HEK293 (cell line): ENCODE results near the gene MYH14.

Experiments
- CTCF ChIA-PET: fragments of 350-600 bp; formaldehyde crosslinking; extraction: SDS; loops from one replicate; lab custom pipeline; 2021; ENCODE audit warnings: antibody characterized with exemption; lab: Yijun Ruan, JAX
- POLR2A ChIA-PET: fragments of 300-600 bp; formaldehyde crosslinking; extraction: SDS; loops from one replicate; lab custom pipeline; 2020; ENCODE audit warnings: antibody characterized with exemption, inconsistent platforms; lab: Yijun Ruan, JAX
- H3K27ac ChIP-seq: fragments of 200-500 bp; sonication (Bioruptor generic); 2 replicates; pipeline ENCODE4 v1.5.1; 2014; ENCODE audit warnings: low read depth, low read length, control low read depth, inconsistent platforms; ENCODE audit errors: extremely low read depth
- H3K36me3 ChIP-seq, 2 experiments: fragments of 200-500 bp in 1 of 2; sonication (Bioruptor generic) in 1 of 2; 1 replicate in 1 of 2; 2 replicates in 1 of 2; pipeline ENCODE4 v1.5.1; 2014 to 2017; ENCODE audit warnings: inconsistent platforms in 2 of 2, low read length in 2 of 2; ENCODE audit not compliant: control insufficient read depth in 2 of 2, insufficient read depth in 1 of 2
- H3K4me1 ChIP-seq: fragments of 200-500 bp; sonication (Bioruptor generic); 2 replicates; pipeline ENCODE4 v1.5.1; 2014; ENCODE audit warnings: mild to moderate bottlenecking, low read length, inconsistent platforms; ENCODE audit not compliant: control insufficient read depth, insufficient read depth
- H3K4me3 ChIP-seq: 2 replicates; pipeline ENCODE4 v1.5.1; 2011; ENCODE audit warnings: low read depth, mild to moderate bottlenecking, control low read depth, low read length, moderate library complexity
- H3K9me3 ChIP-seq: fragments of 200-500 bp; sonication (Bioruptor generic); 2 replicates; pipeline ENCODE4 v1.5.1; 2014; ENCODE audit warnings: low read depth, low read length, inconsistent platforms; ENCODE audit not compliant: control insufficient read depth, insufficient read depth
- ATF2 ChIP-seq: fragments of 450-650 bp; formaldehyde crosslinking; IDR thresholded peaks from 2 replicates; pipeline ENCODE4 v1.5.1; 2016; ENCODE audit warnings: missing biosample characterization, missing genetic modification characterization, low read depth
- BCL11A ChIP-seq: fragments of 450-650 bp; formaldehyde crosslinking; IDR thresholded peaks from 2 replicates; pipeline ENCODE4 v1.5.1; 2016; ENCODE audit warnings: low read depth, missing biosample characterization, missing genetic modification characterization
- SP2 ChIP-seq: fragments of 450-650 bp; formaldehyde crosslinking; IDR thresholded peaks from 2 replicates; pipeline ENCODE4 v1.5.1; 2016; ENCODE audit warnings: missing biosample characterization, missing genetic modification characterization
- TCF7L2 ChIP-seq: IDR thresholded peaks from 2 replicates; pipeline ENCODE4 v1.6.1; 2011; ENCODE audit warnings: low read depth, mild to moderate bottlenecking, inconsistent platforms, low read length, moderate library complexity, borderline replicate concordance
- ZBTB8A ChIP-seq: fragments of 450-650 bp; formaldehyde crosslinking; IDR thresholded peaks from 2 replicates; pipeline ENCODE4 v1.5.1; 2016; ENCODE audit warnings: missing biosample characterization, missing genetic modification characterization
- ZFP37 ChIP-seq: fragments of 450-650 bp; formaldehyde crosslinking; IDR thresholded peaks from 2 replicates; pipeline ENCODE4 v1.5.1; 2016; ENCODE audit warnings: missing biosample characterization, missing genetic modification characterization
- ZNF10 ChIP-seq: fragments of 450-650 bp; formaldehyde crosslinking; IDR thresholded peaks from 2 replicates; pipeline ENCODE4 v1.5.1; 2017; ENCODE audit warnings: missing biosample characterization, missing genetic modification characterization
- ZNF211 ChIP-seq: fragments of 450-650 bp; formaldehyde crosslinking; IDR thresholded peaks from 2 replicates; pipeline ENCODE4 v1.5.1; 2016; ENCODE audit warnings: low read depth, missing biosample characterization, missing genetic modification characterization
- ZNF274 ChIP-seq, 2 experiments: fragments of 200-500 bp in 1 of 2; fragments of 450-650 bp in 1 of 2; sonication (Bioruptor generic) in 1 of 2; formaldehyde crosslinking in 1 of 2; IDR thresholded peaks; 2 replicates each; pipeline versions ENCODE4 v1.5.1 to v1.6.1; 2014 to 2016; ENCODE audit warnings: borderline replicate concordance in 1 of 2, inconsistent platforms in 1 of 2, low read length in 1 of 2, missing biosample characterization in 1 of 2, missing genetic modification characterization in 1 of 2
- ZNF324 ChIP-seq: fragments of 450-650 bp; formaldehyde crosslinking; IDR thresholded peaks from 2 replicates; pipeline ENCODE4 v1.5.1; 2016; ENCODE audit warnings: missing biosample characterization, missing genetic modification characterization
- ZNF416 ChIP-seq: fragments of 450-650 bp; formaldehyde crosslinking; IDR thresholded peaks from 2 replicates; pipeline ENCODE4 v1.5.1; 2016; ENCODE audit warnings: missing biosample characterization, missing genetic modification characterization
- ZNF48 ChIP-seq: fragments of 450-650 bp; formaldehyde crosslinking; IDR thresholded peaks from 2 replicates; pipeline ENCODE4 v1.5.1; 2016; ENCODE audit warnings: missing biosample characterization, missing genetic modification characterization
- ZNF560 ChIP-seq: fragments of 450-650 bp; formaldehyde crosslinking; IDR thresholded peaks from 2 replicates; pipeline ENCODE4 v1.5.1; 2017; ENCODE audit warnings: missing biosample characterization, missing genetic modification characterization, borderline replicate concordance
- ZNF571 ChIP-seq: fragments of 450-650 bp; formaldehyde crosslinking; IDR thresholded peaks from 2 replicates; pipeline ENCODE4 v1.5.0; 2017; ENCODE audit warnings: missing biosample characterization, missing genetic modification characterization
- ZNF610 ChIP-seq: fragments of 450-650 bp; formaldehyde crosslinking; IDR thresholded peaks from 2 replicates; pipeline ENCODE4 v1.5.1; 2016; ENCODE audit warnings: missing biosample characterization, missing genetic modification characterization, borderline replicate concordance
- ZNF629 ChIP-seq: fragments of 450-650 bp; formaldehyde crosslinking; IDR thresholded peaks from 2 replicates; pipeline ENCODE4 v1.5.1; 2017; ENCODE audit warnings: missing biosample characterization, missing genetic modification characterization
- ZNF639 ChIP-seq: fragments of 450-650 bp; formaldehyde crosslinking; IDR thresholded peaks from 2 replicates; pipeline ENCODE4 v1.5.1; 2016; ENCODE audit warnings: missing biosample characterization, missing genetic modification characterization
- ZNF692 ChIP-seq: fragments of 450-650 bp; formaldehyde crosslinking; IDR thresholded peaks from 2 replicates; pipeline ENCODE4 v1.5.1; 2016; ENCODE audit warnings: missing biosample characterization, missing genetic modification characterization
- ZNF768 ChIP-seq: fragments of 450-650 bp; formaldehyde crosslinking; IDR thresholded peaks from 2 replicates; pipeline ENCODE4 v1.5.1; 2018; ENCODE audit warnings: missing biosample characterization, mild to moderate bottlenecking, missing genetic modification characterization
- ZNF785 ChIP-seq: fragments of 450-650 bp; formaldehyde crosslinking; IDR thresholded peaks from 2 replicates; pipeline ENCODE4 v1.5.1; 2016; ENCODE audit warnings: missing biosample characterization, missing genetic modification characterization
- TF ChIP-seq, protein P1 (sequence below): fragments of 450-650 bp; formaldehyde crosslinking; conservative IDR thresholded peaks from 2 replicates; pipeline ENCODE4 v1.5.1; 2016; ENCODE audit warnings: low read depth, missing biosample characterization, missing genetic modification characterization
- TF ChIP-seq, protein P2 (sequence below): fragments of 450-650 bp; formaldehyde crosslinking; IDR thresholded peaks from 2 replicates; pipeline ENCODE4 v1.5.1; 2016; ENCODE audit warnings: missing biosample characterization, missing genetic modification characterization

The MYH14 gene

DNA sequence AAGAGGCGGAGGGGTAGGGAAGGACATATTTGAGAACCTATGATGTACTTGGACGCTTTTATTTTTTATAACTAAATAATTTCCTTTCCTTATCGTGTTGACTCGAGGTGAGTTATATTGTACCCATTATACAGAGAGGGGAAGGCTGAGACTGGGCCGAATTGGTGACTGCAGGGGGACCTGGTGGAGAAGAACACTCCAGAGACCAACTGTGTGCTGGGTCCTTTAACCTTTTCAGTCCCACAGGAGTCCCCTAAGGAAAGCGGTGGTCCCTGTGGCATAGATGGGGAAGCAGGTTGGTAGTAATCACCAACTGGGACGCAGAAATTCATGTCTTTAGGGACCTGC lies 633 bp downstream of the MYH14 start (continued):
- TF ChIP-seq ZNF692 (tag by site-specific recombination) (0 out of 2 replicates have a peak, but pooled peaks have one; percentile 2), ZNF768 (tag by site-specific recombination) (0 out of 2 replicates have a peak, but pooled peaks have one; percentile 3), ZNF629 (tag by site-specific recombination) (no peak), ZNF416 (tag by site-specific recombination) (no peak), ZNF785 (tag by site-specific recombination) (no peak), ZNF560 (no peak), ZBTB8A (no peak)
- TF ChIP-seq, protein P1, sequence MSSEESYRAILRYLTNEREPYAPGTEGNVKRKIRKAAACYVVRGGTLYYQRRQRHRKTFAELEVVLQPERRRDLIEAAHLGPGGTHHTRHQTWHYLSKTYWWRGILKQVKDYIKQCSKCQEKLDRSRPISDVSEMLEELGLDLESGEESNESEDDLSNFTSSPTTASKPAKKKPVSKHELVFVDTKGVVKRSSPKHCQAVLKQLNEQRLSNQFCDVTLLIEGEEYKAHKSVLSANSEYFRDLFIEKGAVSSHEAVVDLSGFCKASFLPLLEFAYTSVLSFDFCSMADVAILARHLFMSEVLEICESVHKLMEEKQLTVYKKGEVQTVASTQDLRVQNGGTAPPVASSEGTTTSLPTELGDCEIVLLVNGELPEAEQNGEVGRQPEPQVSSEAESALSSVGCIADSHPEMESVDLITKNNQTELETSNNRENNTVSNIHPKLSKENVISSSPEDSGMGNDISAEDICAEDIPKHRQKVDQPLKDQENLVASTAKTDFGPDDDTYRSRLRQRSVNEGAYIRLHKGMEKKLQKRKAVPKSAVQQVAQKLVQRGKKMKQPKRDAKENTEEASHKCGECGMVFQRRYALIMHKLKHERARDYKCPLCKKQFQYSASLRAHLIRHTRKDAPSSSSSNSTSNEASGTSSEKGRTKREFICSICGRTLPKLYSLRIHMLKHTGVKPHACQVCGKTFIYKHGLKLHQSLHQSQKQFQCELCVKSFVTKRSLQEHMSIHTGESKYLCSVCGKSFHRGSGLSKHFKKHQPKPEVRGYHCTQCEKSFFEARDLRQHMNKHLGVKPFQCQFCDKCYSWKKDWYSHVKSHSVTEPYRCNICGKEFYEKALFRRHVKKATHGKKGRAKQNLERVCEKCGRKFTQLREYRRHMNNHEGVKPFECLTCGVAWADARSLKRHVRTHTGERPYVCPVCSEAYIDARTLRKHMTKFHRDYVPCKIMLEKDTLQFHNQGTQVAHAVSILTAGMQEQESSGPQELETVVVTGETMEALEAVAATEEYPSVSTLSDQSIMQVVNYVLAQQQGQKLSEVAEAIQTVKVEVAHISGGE (tag by site-specific recombination): no peak
- TF ChIP-seq, all 188 proteins: peak for 4

GRCh38 chr19:50204811-50205675 lies 1.6 kb downstream of the MYH14 start:
- ChIA-PET CTCF (interaction anchor here (0.6 to 1.4 kb wide), 6 partner anchors 9 to 57 kb away, joined by 3 to 7 read pairs (median 3); no protein-coding TSS in a partner anchor), POLR2A (interaction anchor here (0.6 to 1.3 kb wide), 3 partner anchors 16 to 107 kb away, joined by 3 read pairs; no protein-coding TSS in a partner anchor)
- Histone ChIP-seq H3K9me3 (no peaks in the 10 kb centered on the region), H3K4me1 (0 out of 2 replicates have a peak, but pooled peaks cover 3% of the 10 kb centered on the region), H3K27ac (no peak overlapping the region), H3K4me3 (peak overlapping the region; percentile 42), H3K36me3 (no peaks in the 10 kb centered on the region)
- no peak for TF ChIP-seq ZNF324 (tag by site-specific recombination)
- TF ChIP-seq ZNF639: no peak
- TF ChIP-seq SP2 (tag by site-specific recombination): no peak
- no peak for TF ChIP-seq ZNF768 (tag by site-specific recombination)
- no peak for TF ChIP-seq ZFP37 (tag by site-specific recombination)
- no peak for TF ChIP-seq ZNF10 (tag by site-specific recombination)
- TF ChIP-seq ZNF610 (tag by site-specific recombination): no peak
- no peak for TF ChIP-seq ZNF48 (tag by site-specific recombination)
- no peak for TF ChIP-seq ZNF571 (tag by site-specific recombination)
- TF ChIP-seq TCF7L2: no peak
- TF ChIP-seq BCL11A: no peak
- TF ChIP-seq ZNF211 (tag by site-specific recombination): no peak
- TF ChIP-seq, protein P2, sequence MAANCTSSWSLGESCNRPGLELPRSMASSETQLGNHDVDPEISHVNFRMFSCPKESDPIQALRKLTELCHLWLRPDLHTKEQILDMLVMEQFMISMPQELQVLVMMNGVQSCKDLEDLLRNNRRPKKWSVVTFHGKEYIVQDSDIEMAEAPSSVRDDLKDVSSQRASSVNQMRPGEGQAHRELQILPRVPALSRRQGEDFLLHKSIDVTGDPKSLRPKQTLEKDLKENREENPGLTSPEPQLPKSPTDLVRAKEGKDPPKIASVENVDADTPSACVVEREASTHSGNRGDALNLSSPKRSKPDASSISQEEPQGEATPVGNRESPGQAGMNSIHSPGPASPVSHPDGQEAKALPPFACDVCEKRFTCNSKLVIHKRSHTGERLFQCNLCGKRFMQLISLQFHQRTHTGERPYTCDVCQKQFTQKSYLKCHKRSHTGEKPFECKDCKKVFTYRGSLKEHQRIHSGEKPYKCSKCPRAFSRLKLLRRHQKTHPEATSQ (tag by site-specific recombination): no peak
- TF ChIP-seq ATF2 (tag by site-specific recombination): no peak
- TF ChIP-seq ZNF274 (IDR thresholded peaks at IDR 0.05; ENCODE audit: low read length): no peak
- no peak for TF ChIP-seq ZNF274 (tag by site-specific recombination; IDR thresholded peaks at IDR 0.05; ENCODE audit: borderline replicate concordance)
